ENCODE data around the gene KLHL3.
A peak's percentile ranks its signal among the peaks of the same experiment; 100 is the strongest.

GRCh38 chr5:137751869-137752491 is 16.1 kb upstream of the KLHL3 start:
- TF ChIP-seq EZH2 (IDR thresholded peaks at IDR 0.05) (no peak), POLR2AphosphoS5 (IDR thresholded peaks at IDR 0.05; ENCODE audit: borderline replicate concordance, low read depth, low read length) (peak; percentile 29; the same call in 1 of the 2 replicates)
